HepG2 (cell line): ENCODE measurements around the gene PLCB1. TPM values are rescaled to one million over a fixed set of nuclear protein-coding genes. Genes with fewer than 3 reads are reported as not detected.

Experiments used
- ATAC-seq: fragments of 200-7000 bp; cut with Tn5 transposase; 3 replicates; pipeline ENCODE4 v1.9.1; 2020; ENCODE audit warnings: mild to moderate bottlenecking, moderate library complexity
- BruUV-seq: library from RNA; stranded (reverse); fragments of 400-500 nt; replicated peaks from 2 replicates; lab custom pipeline; 2021; lab: Mats Ljungman, UMichigan
- CTCF ChIA-PET: fragments of 300-600 bp; formaldehyde crosslinking; extraction: SDS; loops from one replicate; lab custom pipeline; 2021; ENCODE audit warnings: low total read pairs, inconsistent platforms, low intra/inter-chr PET ratio; lab: Yijun Ruan, JAX
- POLR2A ChIA-PET: fragments of 350-600 bp; sonication (Branson Sonifier 250); formaldehyde crosslinking; loops from one replicate; lab custom pipeline; 2020; ENCODE audit warnings: antibody characterized with exemption, inconsistent platforms; lab: Yijun Ruan, JAX
- DNase-seq: peaks from one replicate; pipeline ENCODE4 v3.0.0-alpha.2; 2015; ENCODE audit warnings: low spot score
- FAIRE-seq: peaks from 3 replicates; lab custom pipeline; 2011; peaks lifted over from hg19 to GRCh38; lab: Jason Lieb, UNC
- H2AFZ ChIP-seq: one replicate; pipeline ENCODE4 v1.6.1; 2011; ENCODE audit warnings: low read length, inconsistent platforms
- H3K27ac ChIP-seq: fragments of 300-600 bp; 3 replicates; pipeline ENCODE4 v1.8.0; 2011; ENCODE audit warnings: mixed run types, mild to moderate bottlenecking, mixed read lengths, low read length, inconsistent platforms; ENCODE audit not compliant: insufficient read depth; ENCODE audit errors: extremely low read length
- H3K27me3 ChIP-seq, 2 experiments: fragments of 200-600 bp in 1 of 2; 2 replicates in 1 of 2; 3 replicates in 1 of 2; pipeline versions ENCODE4 v1.6.0 to v1.8.0; 2011; ENCODE audit warnings: low read length in 2 of 2, mild to moderate bottlenecking in 2 of 2, moderate library complexity in 2 of 2, inconsistent platforms in 1 of 2; ENCODE audit not compliant: insufficient read depth in 2 of 2, control insufficient read depth in 1 of 2
- H3K36me3 ChIP-seq, 2 experiments: fragments of 200-600 bp in 1 of 2; replicated peaks in 1 of 2; 2 replicates in 1 of 2; 3 replicates in 1 of 2; pipeline versions ENCODE4 v1.5.1 to v1.8.0; 2011; ENCODE audit warnings: low read length in 2 of 2, inconsistent platforms in 1 of 2; ENCODE audit not compliant: insufficient read depth in 2 of 2, control insufficient read depth in 1 of 2
- H3K4me1 ChIP-seq: 2 replicates; pipeline ENCODE4 v1.5.1; 2012; ENCODE audit warnings: low read length, inconsistent platforms; ENCODE audit not compliant: insufficient read depth
- H3K4me2 ChIP-seq: 2 replicates; pipeline ENCODE4 v1.6.0; 2011; ENCODE audit warnings: low read depth, low read length, inconsistent platforms
- H3K4me3 ChIP-seq, 3 experiments: fragments of 200-600 bp in 1 of 3; sonication (generic), shearing (Covaris generic) in 1 of 3; replicated peaks in 1 of 3; 2 replicates each; pipeline ENCODE4 v1.5.1; 2011 to 2016; ENCODE audit warnings: low read length in 3 of 3, inconsistent platforms in 2 of 3, low read depth in 2 of 3, mild to moderate bottlenecking in 2 of 3, control low read depth in 1 of 3, mixed read lengths in 1 of 3; ENCODE audit not compliant: insufficient read depth in 1 of 3
- H3K79me2 ChIP-seq: one replicate; pipeline ENCODE4 v1.6.1; 2011; ENCODE audit warnings: low read length, inconsistent platforms; ENCODE audit not compliant: insufficient read depth
- H3K9ac ChIP-seq: 2 replicates; pipeline ENCODE4 v1.6.0; 2011; ENCODE audit warnings: mild to moderate bottlenecking, low read depth, low read length, inconsistent platforms; ENCODE audit not compliant: insufficient read depth
- H3K9me3 ChIP-seq: 2 replicates; pipeline ENCODE4 v1.5.1; 2012; ENCODE audit warnings: mild to moderate bottlenecking, low read length
- H4K20me1 ChIP-seq: 2 replicates; pipeline ENCODE4 v1.6.0; 2011; ENCODE audit warnings: inconsistent platforms, mild to moderate bottlenecking, low read length, moderate library complexity; ENCODE audit not compliant: insufficient read depth
- AKAP8 ChIP-seq: sonication (generic); formaldehyde crosslinking; IDR thresholded peaks from 2 replicates; pipeline ENCODE4 v1.5.1; 2020; ENCODE audit warnings: mild to moderate bottlenecking, missing genetic modification reagents
- CBX5 ChIP-seq: sonication (generic); formaldehyde crosslinking; IDR thresholded peaks from 2 replicates; pipeline ENCODE4 v1.4.0; 2020; ENCODE audit warnings: missing genetic modification reagents, borderline replicate concordance
- EED ChIP-seq: sonication (generic); formaldehyde crosslinking; IDR thresholded peaks from 2 replicates; pipeline ENCODE4 v1.5.0; 2020; ENCODE audit warnings: mild to moderate bottlenecking, missing genetic modification reagents
- HNF4G ChIP-seq, 2 experiments: sonication (generic) in 1 of 2; formaldehyde crosslinking in 1 of 2; IDR thresholded peaks; 2 replicates each; pipeline versions ENCODE4 v1.4.0 to v1.6.1; 2011 to 2020; ENCODE audit warnings: borderline replicate concordance in 2 of 2, low read depth in 2 of 2, mild to moderate bottlenecking in 2 of 2, low read length in 1 of 2, missing genetic modification reagents in 1 of 2, moderate library complexity in 1 of 2
- MIER2 ChIP-seq: IDR thresholded peaks from 2 replicates; pipeline ENCODE4 v1.6.1; 2016; ENCODE audit warnings: missing biosample characterization, missing genetic modification reagents
- NFYB ChIP-seq: sonication (generic); formaldehyde crosslinking; IDR thresholded peaks from 2 replicates; pipeline ENCODE4 v1.4.0; 2020; ENCODE audit warnings: missing genetic modification reagents
- SIN3A ChIP-seq: IDR thresholded peaks from 2 replicates; pipeline ENCODE4 v1.6.1; 2011; ENCODE audit warnings: low read depth, mild to moderate bottlenecking, control low read depth, low read length, borderline replicate concordance
- SIX1 ChIP-seq: sonication (generic); formaldehyde crosslinking; IDR thresholded peaks from 2 replicates; pipeline ENCODE4 v1.4.0; 2020; ENCODE audit warnings: missing genetic modification reagents, borderline replicate concordance
- SP5 ChIP-seq: IDR thresholded peaks from 2 replicates; pipeline ENCODE4 v1.6.1; 2016; ENCODE audit warnings: low read depth, borderline replicate concordance
- XRCC5 ChIP-seq: fragments of 200-400 bp; formaldehyde crosslinking; optimal IDR thresholded peaks from 2 replicates; pipeline ENCODE3; 2017; ENCODE audit warnings: mild to moderate bottlenecking, low read length
- ZNF10 ChIP-seq: sonication (generic); formaldehyde crosslinking; IDR thresholded peaks from 2 replicates; pipeline ENCODE4 v1.4.0; 2020; ENCODE audit warnings: mild to moderate bottlenecking, low read depth, missing genetic modification reagents, borderline replicate concordance
- ZNF329 ChIP-seq: sonication (generic); formaldehyde crosslinking; IDR thresholded peaks from 2 replicates; pipeline ENCODE4 v1.9.0; 2021; ENCODE audit warnings: low read depth, mild to moderate bottlenecking, missing genetic modification reagents
- ZNF563 ChIP-seq: sonication (generic); formaldehyde crosslinking; IDR thresholded peaks from 2 replicates; pipeline ENCODE4 v1.8.0; 2022; ENCODE audit warnings: mild to moderate bottlenecking, moderate library complexity, missing genetic modification reagents
- ZNF737 ChIP-seq: sonication (generic); formaldehyde crosslinking; IDR thresholded peaks from 2 replicates; pipeline ENCODE4 v1.5.0; 2020; ENCODE audit warnings: missing genetic modification reagents, mild to moderate bottlenecking, borderline replicate concordance
- ZNF775 ChIP-seq: sonication (generic); formaldehyde crosslinking; IDR thresholded peaks from 2 replicates; pipeline ENCODE4 v1.4.0; 2020; ENCODE audit warnings: missing genetic modification reagents, mild to moderate bottlenecking, moderate library complexity, borderline replicate concordance
- ZSCAN21 ChIP-seq: sonication (generic); formaldehyde crosslinking; IDR thresholded peaks from 2 replicates; pipeline ENCODE4 v1.8.0; 2022; ENCODE audit warnings: mild to moderate bottlenecking, missing genetic modification reagents, moderate library complexity, borderline replicate concordance
- whole genome bisulfite sequencing: methylation state at CpG from one replicate; pipeline ENCODE4 v1.1.6; 2017; ENCODE audit warnings: low lambda C conversion rate; 5-methylcytosine and 5-hydroxymethylcytosine counted together
- in situ Hi-C: cut with HindIII; loops from 2 replicates; pipeline ENCODE4 v1.10.0; 2017; ENCODE audit warnings: low pct_unique_long_range_greater_than_20kb; ENCODE audit not compliant: extremely low pct_ligation_motif_present
- intact Hi-C: fragments of 100-400 bp; cut with micrococcal nuclease; formaldehyde crosslinking; loops from one replicate; pipeline ENCODE4 v1.10.0; 2022; ENCODE audit not compliant: unreplicated experiment
- polyA plus RNA-seq, 8 experiments: library from polyadenylated mRNA; depleted of rRNA in 3 of 8; stranded (reverse) in 7 of 8; unstranded in 1 of 8; fragments of >200 nt; fragmentation: Illumina TruSeq in 4 of 8; extraction: Trizol in 4 of 8; gene quantifications; 2 replicates each; pipeline versions ENCODE4 v1.2.1 to v1.2.3, GENCODE V29; 2011 to 2016; ENCODE audit warnings: low read depth in 4 of 8, missing spikeins in 1 of 8, mixed read lengths in 1 of 8; ENCODE audit not compliant: insufficient read depth in 1 of 8
- total RNA-seq, 5 experiments: library from RNA; depleted of rRNA; stranded (reverse); fragments of >200 nt; fragmentation: Illumina TruSeq; extraction: Trizol; gene quantifications; 2 replicates each; pipeline ENCODE4 v1.2.3, GENCODE V29; 2016; ENCODE audit warnings: low read depth in 1 of 5
- TF ChIP-seq, protein P1 (sequence below): sonication (generic); formaldehyde crosslinking; IDR thresholded peaks from 2 replicates; pipeline ENCODE4 v1.4.0; 2020; ENCODE audit warnings: missing genetic modification reagents, mild to moderate bottlenecking, borderline replicate concordance
- TF ChIP-seq, protein P2 (sequence below): sonication (generic); formaldehyde crosslinking; IDR thresholded peaks from 2 replicates; pipeline ENCODE4 v1.5.1; 2020; ENCODE audit warnings: missing genetic modification reagents, mild to moderate bottlenecking, borderline replicate concordance
- TF ChIP-seq, protein P3 (sequence below): sonication (generic); formaldehyde crosslinking; IDR thresholded peaks from 2 replicates; pipeline ENCODE4 v1.4.0; 2020; ENCODE audit warnings: missing genetic modification reagents

The PLCB1 gene
- total and polyA plus RNA-seq, 2 of the 13 experiments (the other 11 are each of a cell fraction or from before 2014, with no cell fraction given) = 42.4 to 55.9 TPM

DNA sequence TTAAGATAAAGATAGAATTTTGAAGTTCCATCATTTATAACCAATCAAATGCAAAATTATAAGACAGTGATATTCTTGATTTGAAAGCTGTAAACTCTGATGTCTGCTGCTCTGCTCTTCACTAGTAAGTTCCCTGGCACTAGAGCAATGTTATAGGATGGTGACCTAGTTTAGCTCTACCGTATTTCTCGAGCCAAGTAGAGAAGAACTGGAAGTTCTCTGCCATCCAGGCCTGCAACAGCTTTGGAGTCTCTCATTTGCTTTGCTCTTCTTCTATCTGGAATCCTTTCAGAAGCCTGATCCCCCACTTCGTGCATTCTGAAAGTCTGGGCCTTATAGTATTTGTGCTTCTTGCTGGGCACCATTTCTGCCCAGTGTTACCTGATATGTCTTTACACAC, 100.3 kb downstream of the PLCB1 start (continued):
- TF ChIP-seq HNF4G (IDR thresholded peaks at IDR 0.05; ENCODE audit: borderline replicate concordance, low read depth, low read length) (no peak), HNF4G (CRISPR knock-in tag; IDR thresholded peaks at IDR 0.05; ENCODE audit: borderline replicate concordance, low read depth) (no peak), SIX1 (no peak), ZNF329 (CRISPR knock-in tag) (no peak), SP5 (CRISPR knock-in tag) (no peak), AKAP8 (CRISPR knock-in tag) (no peak), MIER2 (CRISPR knock-in tag) (no peak), ZNF563 (CRISPR knock-in tag) (no peak), ZSCAN21 (no peak)
- TF ChIP-seq, protein P1, sequence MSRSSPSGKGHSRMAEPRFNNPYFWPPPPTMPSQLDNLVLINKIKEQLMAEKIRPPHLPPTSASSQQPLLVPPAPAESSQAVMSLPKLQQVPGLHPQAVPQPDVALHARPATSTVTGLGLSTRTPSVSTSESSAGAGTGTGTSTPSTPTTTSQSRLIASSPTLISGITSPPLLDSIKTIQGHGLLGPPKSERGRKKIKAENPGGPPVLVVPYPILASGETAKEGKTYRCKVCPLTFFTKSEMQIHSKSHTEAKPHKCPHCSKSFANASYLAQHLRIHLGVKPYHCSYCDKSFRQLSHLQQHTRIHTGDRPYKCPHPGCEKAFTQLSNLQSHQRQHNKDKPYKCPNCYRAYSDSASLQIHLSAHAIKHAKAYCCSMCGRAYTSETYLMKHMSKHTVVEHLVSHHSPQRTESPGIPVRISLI (CRISPR knock-in tag) = no peak
- TF ChIP-seq, protein P2, sequence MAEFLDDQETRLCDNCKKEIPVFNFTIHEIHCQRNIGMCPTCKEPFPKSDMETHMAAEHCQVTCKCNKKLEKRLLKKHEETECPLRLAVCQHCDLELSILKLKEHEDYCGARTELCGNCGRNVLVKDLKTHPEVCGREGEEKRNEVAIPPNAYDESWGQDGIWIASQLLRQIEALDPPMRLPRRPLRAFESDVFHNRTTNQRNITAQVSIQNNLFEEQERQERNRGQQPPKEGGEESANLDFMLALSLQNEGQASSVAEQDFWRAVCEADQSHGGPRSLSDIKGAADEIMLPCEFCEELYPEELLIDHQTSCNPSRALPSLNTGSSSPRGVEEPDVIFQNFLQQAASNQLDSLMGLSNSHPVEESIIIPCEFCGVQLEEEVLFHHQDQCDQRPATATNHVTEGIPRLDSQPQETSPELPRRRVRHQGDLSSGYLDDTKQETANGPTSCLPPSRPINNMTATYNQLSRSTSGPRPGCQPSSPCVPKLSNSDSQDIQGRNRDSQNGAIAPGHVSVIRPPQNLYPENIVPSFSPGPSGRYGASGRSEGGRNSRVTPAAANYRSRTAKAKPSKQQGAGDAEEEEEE (CRISPR knock-in tag) = no peak

DNA sequence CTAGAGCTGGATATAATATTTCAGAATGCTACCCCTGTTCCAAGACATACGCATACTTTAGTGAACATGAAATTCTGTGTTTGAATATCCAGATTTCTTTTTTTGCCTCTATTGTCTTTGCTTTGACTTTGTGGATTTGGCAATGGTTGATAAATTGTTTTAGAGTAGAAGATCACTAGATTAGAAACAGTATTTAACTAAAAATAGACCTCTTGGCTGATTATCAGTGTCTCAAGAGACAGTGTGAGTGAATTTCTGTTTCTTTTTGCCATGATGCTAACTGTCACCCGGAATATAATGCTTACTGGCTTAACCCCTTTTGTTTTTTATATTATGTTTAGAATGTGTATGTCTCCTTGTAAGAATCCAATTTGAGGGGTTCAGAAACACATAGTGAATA, 102.5 kb downstream of the PLCB1 start:
- ATAC-seq (no peak), DNase-seq (no peak), FAIRE-seq (no peak)
- H3K4me1 ChIP-seq = peaks cover 6% of the 10 kb centered on the region; the same call in 1 of the 2 replicates
- WGBS = 96% methylated on average over 2 of the region's 2 CpGs
- H3K27ac ChIP-seq = no peak overlapping the region
- CTCF ChIA-PET = no interaction called here
- H4K20me1 ChIP-seq = no peaks in the 10 kb centered on the region
- H3K4me3 ChIP-seq = no peak overlapping the region
- POLR2A ChIA-PET = no interaction called here
- H3K4me2 ChIP-seq = no peak overlapping the region
- H3K9ac ChIP-seq = no peak overlapping the region
- no peaks in the 10 kb centered on the region for H3K27me3 ChIP-seq
- H3K9me3 ChIP-seq = no peaks in the 10 kb centered on the region
- BruUV-seq = no TSS peak
- no peak overlapping the region for H2AFZ ChIP-seq
- no peaks in the 10 kb centered on the region; a peak in 1 of 5 replicates for H3K36me3 ChIP-seq
- in situ Hi-C loops (no loop called here), intact Hi-C loops (no loop called here)
- peaks cover 17% of the 10 kb centered on the region for H3K79me2 ChIP-seq
- TF ChIP-seq SIN3A = no peak
- no peak for TF ChIP-seq ZNF737 (CRISPR knock-in tag)
- TF ChIP-seq XRCC5 = no peak
- TF ChIP-seq EED = no peak
- TF ChIP-seq NFYB (CRISPR knock-in tag) = no peak
- TF ChIP-seq, protein P3, sequence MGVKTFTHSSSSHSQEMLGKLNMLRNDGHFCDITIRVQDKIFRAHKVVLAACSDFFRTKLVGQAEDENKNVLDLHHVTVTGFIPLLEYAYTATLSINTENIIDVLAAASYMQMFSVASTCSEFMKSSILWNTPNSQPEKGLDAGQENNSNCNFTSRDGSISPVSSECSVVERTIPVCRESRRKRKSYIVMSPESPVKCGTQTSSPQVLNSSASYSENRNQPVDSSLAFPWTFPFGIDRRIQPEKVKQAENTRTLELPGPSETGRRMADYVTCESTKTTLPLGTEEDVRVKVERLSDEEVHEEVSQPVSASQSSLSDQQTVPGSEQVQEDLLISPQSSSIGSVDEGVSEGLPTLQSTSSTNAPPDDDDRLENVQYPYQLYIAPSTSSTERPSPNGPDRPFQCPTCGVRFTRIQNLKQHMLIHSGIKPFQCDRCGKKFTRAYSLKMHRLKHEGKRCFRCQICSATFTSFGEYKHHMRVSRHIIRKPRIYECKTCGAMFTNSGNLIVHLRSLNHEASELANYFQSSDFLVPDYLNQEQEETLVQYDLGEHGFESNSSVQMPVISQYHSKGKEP (CRISPR knock-in tag) = no peak
- TF ChIP-seq CBX5 (CRISPR knock-in tag) = no peak
- no peak for TF ChIP-seq ZNF10
- TF ChIP-seq ZNF775 (CRISPR knock-in tag) = no peak
